Ishikawa (cell line): ENCODE data around the gene SEPTIN1.
A peak's percentile ranks its signal among the peaks of the same experiment; 100 is the strongest.

ENCODE experiments used
- CEBPB ChIP-seq: IDR thresholded peaks from 2 replicates; pipeline ENCODE4 v1.6.1; 2012
- CREB1 ChIP-seq: IDR thresholded peaks from 2 replicates; pipeline ENCODE4 v1.6.1; 2012; ENCODE audit warnings: low read depth
- EGR1 ChIP-seq: IDR thresholded peaks from 2 replicates; pipeline ENCODE4 v1.6.1; 2012
- EP300 ChIP-seq: IDR thresholded peaks from 2 replicates; pipeline ENCODE4 v1.6.1; 2012; ENCODE audit warnings: borderline replicate concordance
- FOXM1 ChIP-seq: IDR thresholded peaks from 2 replicates; pipeline ENCODE4 v1.6.1; 2012; ENCODE audit warnings: low read depth, borderline replicate concordance
- MAX ChIP-seq: IDR thresholded peaks from 2 replicates; pipeline ENCODE4 v1.6.1; 2012
- NFIC ChIP-seq: IDR thresholded peaks from 2 replicates; pipeline ENCODE4 v1.6.1; 2012
- RAD21 ChIP-seq: IDR thresholded peaks from 2 replicates; pipeline ENCODE4 v1.6.1; 2012; ENCODE audit warnings: low read depth
- TAF1 ChIP-seq: IDR thresholded peaks from 2 replicates; pipeline ENCODE4 v1.6.1; 2012; ENCODE audit warnings: low read depth, mild to moderate bottlenecking
- TCF12 ChIP-seq: IDR thresholded peaks from 2 replicates; pipeline ENCODE4 v1.6.1; 2012; ENCODE audit warnings: low read depth
- TEAD4 ChIP-seq: IDR thresholded peaks from 2 replicates; pipeline ENCODE4 v1.6.1; 2012
- USF1 ChIP-seq: IDR thresholded peaks from 2 replicates; pipeline ENCODE4 v1.6.1; 2012
- YY1 ChIP-seq: IDR thresholded peaks from 2 replicates; pipeline ENCODE4 v1.6.1; 2012; ENCODE audit warnings: low read depth
- ZBTB7A ChIP-seq: IDR thresholded peaks from 2 replicates; pipeline ENCODE4 v1.6.1; 2012; ENCODE audit warnings: low read depth
- TF ChIP-seq, protein P1 (sequence below): IDR thresholded peaks from 2 replicates; pipeline ENCODE4 v1.6.1; 2012; ENCODE audit warnings: low read depth, mild to moderate bottlenecking

SEPTIN1 gene

DNA sequence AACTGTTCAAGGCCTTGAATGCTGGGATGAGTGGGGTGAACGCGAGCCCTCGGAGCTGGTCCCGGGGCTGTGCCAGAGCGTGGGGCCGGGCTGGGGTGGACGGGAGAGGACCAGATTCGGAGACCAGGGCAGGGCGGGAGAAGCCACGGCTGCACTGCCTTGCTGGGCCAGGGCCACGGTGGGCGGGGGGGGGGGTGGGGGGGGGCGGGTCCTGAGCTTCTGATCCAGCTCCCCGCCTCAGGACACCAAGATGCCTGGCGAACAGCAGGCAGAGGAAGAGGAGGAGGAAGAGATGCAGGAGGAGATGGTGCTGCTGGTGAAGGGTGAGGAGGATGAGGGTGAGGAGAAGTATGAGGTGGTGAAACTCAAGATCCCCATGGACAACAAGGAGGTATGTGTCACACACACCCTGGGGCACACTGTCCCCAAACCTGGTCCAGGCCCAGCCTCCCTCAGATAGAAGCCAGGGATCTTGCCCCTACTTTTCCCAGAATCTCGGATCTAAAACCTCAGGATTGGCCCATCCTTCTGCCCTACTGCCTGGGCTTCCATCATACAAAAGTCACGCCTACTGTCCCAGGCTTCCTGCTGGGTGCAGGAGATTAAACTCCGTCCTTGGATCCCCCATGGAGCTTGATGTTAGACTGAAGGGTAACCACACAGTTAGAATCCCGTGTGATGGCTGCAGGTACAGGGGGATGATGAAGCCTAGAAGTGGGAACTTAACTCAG, 25.6 kb upstream of the SEPTIN1 start:
- TF ChIP-seq ZBTB7A (no peak), TCF12 (no peak), USF1 (no peak; the same call in 1 of the 2 replicates), CREB1 (no peak), TAF1 (no peak), RAD21 (no peak), FOXM1 (no peak), EGR1 (no peak), EP300 (no peak), NFIC (no peak), YY1 (no peak), MAX (no peak), TEAD4 (no peak)
- TF ChIP-seq, protein P1, sequence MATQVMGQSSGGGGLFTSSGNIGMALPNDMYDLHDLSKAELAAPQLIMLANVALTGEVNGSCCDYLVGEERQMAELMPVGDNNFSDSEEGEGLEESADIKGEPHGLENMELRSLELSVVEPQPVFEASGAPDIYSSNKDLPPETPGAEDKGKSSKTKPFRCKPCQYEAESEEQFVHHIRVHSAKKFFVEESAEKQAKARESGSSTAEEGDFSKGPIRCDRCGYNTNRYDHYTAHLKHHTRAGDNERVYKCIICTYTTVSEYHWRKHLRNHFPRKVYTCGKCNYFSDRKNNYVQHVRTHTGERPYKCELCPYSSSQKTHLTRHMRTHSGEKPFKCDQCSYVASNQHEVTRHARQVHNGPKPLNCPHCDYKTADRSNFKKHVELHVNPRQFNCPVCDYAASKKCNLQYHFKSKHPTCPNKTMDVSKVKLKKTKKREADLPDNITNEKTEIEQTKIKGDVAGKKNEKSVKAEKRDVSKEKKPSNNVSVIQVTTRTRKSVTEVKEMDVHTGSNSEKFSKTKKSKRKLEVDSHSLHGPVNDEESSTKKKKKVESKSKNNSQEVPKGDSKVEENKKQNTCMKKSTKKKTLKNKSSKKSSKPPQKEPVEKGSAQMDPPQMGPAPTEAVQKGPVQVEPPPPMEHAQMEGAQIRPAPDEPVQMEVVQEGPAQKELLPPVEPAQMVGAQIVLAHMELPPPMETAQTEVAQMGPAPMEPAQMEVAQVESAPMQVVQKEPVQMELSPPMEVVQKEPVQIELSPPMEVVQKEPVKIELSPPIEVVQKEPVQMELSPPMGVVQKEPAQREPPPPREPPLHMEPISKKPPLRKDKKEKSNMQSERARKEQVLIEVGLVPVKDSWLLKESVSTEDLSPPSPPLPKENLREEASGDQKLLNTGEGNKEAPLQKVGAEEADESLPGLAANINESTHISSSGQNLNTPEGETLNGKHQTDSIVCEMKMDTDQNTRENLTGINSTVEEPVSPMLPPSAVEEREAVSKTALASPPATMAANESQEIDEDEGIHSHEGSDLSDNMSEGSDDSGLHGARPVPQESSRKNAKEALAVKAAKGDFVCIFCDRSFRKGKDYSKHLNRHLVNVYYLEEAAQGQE: no peak

DNA sequence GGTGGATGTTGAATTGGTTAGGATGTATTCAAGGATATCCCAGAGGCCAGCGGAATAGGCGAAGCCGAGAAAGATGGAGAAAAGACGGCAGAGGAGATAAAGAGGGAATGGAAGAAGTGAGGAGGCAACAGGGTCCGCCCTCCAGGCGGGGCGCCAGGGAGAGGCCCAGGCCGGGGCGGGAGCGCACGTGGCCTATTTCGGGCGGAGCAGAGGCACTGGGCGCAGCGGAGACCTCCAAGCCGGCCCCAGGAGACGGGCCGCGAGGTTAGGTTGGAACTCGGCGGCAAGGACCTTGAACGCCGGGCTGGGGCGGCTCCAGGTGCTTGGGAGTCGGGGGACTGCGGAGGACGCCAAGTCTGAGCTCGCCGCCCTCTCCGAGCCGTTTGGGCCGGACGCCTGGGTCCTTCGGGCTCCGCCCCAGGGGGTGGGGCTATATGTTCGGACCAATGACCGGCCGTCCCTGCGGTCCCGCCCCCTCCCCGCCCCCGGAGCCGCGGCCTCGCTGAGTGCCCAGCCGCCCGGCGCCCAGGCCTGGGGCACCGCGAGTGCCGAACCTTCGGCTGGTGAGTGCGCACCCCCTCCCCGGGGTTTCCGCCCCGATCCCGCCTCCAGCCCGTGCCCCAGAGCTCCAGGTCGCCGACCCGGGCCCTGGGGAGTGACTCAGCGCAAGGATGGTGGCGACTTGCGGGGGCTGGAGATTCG, 24.9 kb upstream of the SEPTIN1 start, which contains the start of gene ZNF771:
Gene ZNF771 (plus strand): TSS at position 505 of the 702 bp plus-strand sequence. CDS start 448 bp downstream, outside the sequence.
- TF ChIP-seq MAX: peak; percentile 94
- TF ChIP-seq, protein P1: peak; percentile 25; the same call in 1 of the 2 replicates
- 0 out of 2 replicates have a peak, but pooled peaks have one; percentile 8 for TF ChIP-seq YY1
- no peak for TF ChIP-seq CEBPB
- TF ChIP-seq ZBTB7A: 0 out of 2 replicates have a peak, but pooled peaks have one; percentile 59
- TF ChIP-seq TAF1: peak; percentile 82
- peak; percentile 86 for TF ChIP-seq USF1
- no peak for TF ChIP-seq RAD21
- TF ChIP-seq NFIC: peak; percentile 54
- TF ChIP-seq TEAD4: no peak
- TF ChIP-seq TCF12: peak; percentile 14; the same call in 1 of the 2 replicates

DNA sequence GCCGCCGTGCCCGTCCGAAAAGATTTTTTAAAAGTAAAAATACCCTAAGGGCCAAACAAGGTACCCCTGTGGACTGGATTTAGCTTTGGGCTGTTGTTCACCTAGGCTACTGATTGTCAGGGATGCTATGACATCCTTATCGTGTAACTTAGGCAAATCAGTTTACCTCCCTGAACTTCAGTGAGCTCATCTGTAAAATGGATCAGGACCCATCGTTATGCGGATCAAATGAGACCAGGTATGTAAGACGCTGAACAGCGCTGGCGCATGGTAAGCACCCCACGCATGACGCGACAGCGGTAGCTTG, 24.4 kb upstream of the SEPTIN1 start:
- TF ChIP-seq MAX (no peak), RAD21 (no peak), EP300 (no peak), USF1 (no peak), CREB1 (no peak), EGR1 (no peak), TCF12 (no peak), TEAD4 (no peak), TAF1 (no peak), FOXM1 (no peak), YY1 (no peak), CEBPB (no peak), NFIC (no peak)
- TF ChIP-seq, protein P1: no peak
